Endodermal cell (in vitro differentiated cells): ENCODE data around the gene CDRT4. TPM values are rescaled to one million over a fixed set of nuclear protein-coding genes. Genes with fewer than 3 reads are reported as not detected.

Source experiments
- DNase-seq: peaks from one replicate; pipeline ENCODE4 v3.0.0-alpha.2; 2017
- H3K27ac ChIP-seq: 2 replicates; pipeline ENCODE4 v1.5.1; 2013; ENCODE audit warnings: mild to moderate bottlenecking, low read depth, low read length, moderate library complexity
- H3K27me3 ChIP-seq: 2 replicates; pipeline ENCODE4 v1.6.1; 2013; ENCODE audit warnings: mild to moderate bottlenecking, low read length, moderate library complexity; ENCODE audit not compliant: insufficient read depth, control insufficient read depth, poor library complexity, severe bottlenecking
- H3K36me3 ChIP-seq: 2 replicates; pipeline ENCODE4 v1.7.0; 2013; ENCODE audit warnings: mild to moderate bottlenecking, low read length, moderate library complexity; ENCODE audit not compliant: control insufficient read depth, insufficient read depth
- H3K4me1 ChIP-seq: one replicate; pipeline ENCODE4 v1.7.0; 2013; ENCODE audit warnings: low read length; ENCODE audit not compliant: control insufficient read depth, insufficient read depth
- H3K4me3 ChIP-seq: 2 replicates; pipeline ENCODE4 v1.5.1; 2013; ENCODE audit warnings: mild to moderate bottlenecking, low read length, moderate library complexity
- H3K9ac ChIP-seq: 2 replicates; pipeline ENCODE4 v1.6.1; 2013; ENCODE audit warnings: mild to moderate bottlenecking, low read length, moderate library complexity; ENCODE audit not compliant: poor library complexity, severe bottlenecking; ENCODE audit errors: extremely low read depth
- H3K9me3 ChIP-seq: 2 replicates; pipeline ENCODE4 v1.6.1; 2013; ENCODE audit warnings: mild to moderate bottlenecking, low read length, moderate library complexity; ENCODE audit not compliant: control insufficient read depth
- H3K27ac Mint-ChIP-seq: 2 replicates; pipeline ENCODE4 v1.8.0; 2020; ENCODE audit warnings: mixed read lengths
- H3K27me3 Mint-ChIP-seq: 2 replicates; pipeline ENCODE4 v1.8.0; 2021; ENCODE audit warnings: mild to moderate bottlenecking, mixed read lengths; ENCODE audit not compliant: insufficient read depth
- H3K36me3 Mint-ChIP-seq: 2 replicates; pipeline ENCODE4 v1.8.0; 2020; ENCODE audit warnings: low read depth, mixed read lengths
- H3K4me1 Mint-ChIP-seq: 2 replicates; pipeline ENCODE4 v1.8.0; 2020; ENCODE audit warnings: mixed read lengths
- H3K4me3 Mint-ChIP-seq: 2 replicates; pipeline ENCODE4 v1.8.0; 2020; ENCODE audit warnings: mild to moderate bottlenecking, moderate library complexity, mixed read lengths
- H3K9me3 Mint-ChIP-seq: 2 replicates; pipeline ENCODE4 v1.8.0; 2020; ENCODE audit warnings: mild to moderate bottlenecking, mixed read lengths
- CTCF ChIP-seq: fragments of 200-600 bp; sonication (generic); conservative IDR thresholded peaks from 2 replicates; pipeline ENCODE4 v1.5.0; 2021; ENCODE audit warnings: antibody characterized with exemption, mild to moderate bottlenecking
- WGBS, 2 experiments: methylation state at CpG; one replicate each; pipeline versions ENCODE4 v1.1.5 to v1.1.7; 2013; ENCODE audit warnings: missing lambda C conversion rate in 2 of 2, mixed read lengths in 1 of 2; ENCODE audit not compliant: insufficient coverage in 1 of 2, insufficient read length in 1 of 2; 5-methylcytosine and 5-hydroxymethylcytosine counted together
- total RNA-seq, 2 donors: library from RNA; stranded (reverse); fragmentation: NEBNext Ultra II Directional in 1 of 2; extraction: Animal tissue kit (Norgen Biotek cat#: 25700) in 1 of 2; gene quantifications; 2 replicates in 1 of 2; 3 replicates in 1 of 2; pipeline ENCODE4 v1.2.1, GENCODE V29; 2021

The CDRT4 gene
- total RNA-seq, 2 donors from 2014 or later: 16.4 to 39.7 TPM

- H3K36me3 ChIP-seq: peaks cover 49% of the 10 kb centered on the region
- H3K4me1 ChIP-seq: peaks cover 11% of the 10 kb centered on the region
- 90 to 95% methylated on average over 5 to 6 of the region's 6 CpGs for WGBS, 2 experiments
- H3K4me1 Mint-ChIP-seq: peaks cover 36% of the 10 kb centered on the region
- H3K27me3 Mint-ChIP-seq: no peaks in the 10 kb centered on the region
- H3K9me3 Mint-ChIP-seq: peaks cover 2% of the 10 kb centered on the region
- H3K9ac ChIP-seq: peak overlapping the region; percentile 22
- peak; percentile 63 for DNase-seq
- H3K27me3 ChIP-seq: no peaks in the 10 kb centered on the region
- no peak for TF ChIP-seq CTCF
- H3K27ac ChIP-seq: no peak overlapping the region
- peak overlapping the region; percentile 87 for H3K27ac Mint-ChIP-seq
- H3K4me3 ChIP-seq: peak overlapping the region; percentile 51
- H3K4me3 Mint-ChIP-seq: peak overlapping the region; percentile 7
- peaks cover 6% of the 10 kb centered on the region for H3K9me3 ChIP-seq
- peaks cover 37% of the 10 kb centered on the region for H3K36me3 Mint-ChIP-seq
These were observed 34.4 kb downstream of the CDRT4 start for GRCh38 chr17:15432807-15433611.

- Mint-ChIP-seq H3K27me3 (no peaks in the 10 kb centered on the region), H3K4me3 (no peak overlapping the region), H3K27ac (no peak overlapping the region), H3K4me1 (peaks cover 24% of the 10 kb centered on the region), H3K9me3 (no peaks in the 10 kb centered on the region), H3K36me3 (peaks cover 25% of the 10 kb centered on the region)
- 97% methylated on average over 5 to 6 of the region's 6 CpGs for WGBS, 2 experiments
- H3K4me3 ChIP-seq: no peak overlapping the region
- H3K27me3 ChIP-seq: no peaks in the 10 kb centered on the region
- TF ChIP-seq CTCF: no peak
- H3K9me3 ChIP-seq: peaks cover 6% of the 10 kb centered on the region
- H3K36me3 ChIP-seq: peaks cover 37% of the 10 kb centered on the region
- DNase-seq: no peak
- no peak overlapping the region for H3K9ac ChIP-seq
- H3K27ac ChIP-seq: no peak overlapping the region
- peaks cover 11% of the 10 kb centered on the region for H3K4me1 ChIP-seq
These were observed 35.7 kb downstream of the CDRT4 start for GRCh38 chr17:15431766-15432165.

GRCh38 chr17:15431196-15431595 is 36.2 kb downstream of the CDRT4 start:
- H3K9me3 ChIP-seq: peaks cover 2% of the 10 kb centered on the region
- H3K27ac ChIP-seq: no peak overlapping the region
- WGBS, 2 experiments: 89 to 91% methylated on average over 11 of the region's 11 CpGs
- H3K4me1 ChIP-seq: peaks cover 11% of the 10 kb centered on the region
- no peak for TF ChIP-seq CTCF
- H3K4me1 Mint-ChIP-seq: peaks cover 24% of the 10 kb centered on the region
- no peak overlapping the region for H3K4me3 Mint-ChIP-seq
- no peaks in the 10 kb centered on the region for H3K27me3 ChIP-seq
- no peaks in the 10 kb centered on the region for H3K27me3 Mint-ChIP-seq
- DNase-seq: no peak
- no peak overlapping the region for H3K27ac Mint-ChIP-seq
- H3K36me3 ChIP-seq: peaks cover 31% of the 10 kb centered on the region
- H3K9me3 Mint-ChIP-seq: no peaks in the 10 kb centered on the region
- H3K9ac ChIP-seq: no peak overlapping the region
- peaks cover 19% of the 10 kb centered on the region for H3K36me3 Mint-ChIP-seq
- no peak overlapping the region for H3K4me3 ChIP-seq
